H1 (cell line): ENCODE measurements around the gene DDC. TPM values are rescaled to one million over a fixed set of nuclear protein-coding genes. Genes with fewer than 3 reads are reported as not detected.

Experiments used
- CTCF ChIA-PET: fragments of 300-600 bp; sonication (Branson Sonifier 250); formaldehyde crosslinking; loops from one replicate; lab custom pipeline; 2021; ENCODE audit not compliant: partially characterized antibody; lab: Charles Lee
- POLR2A ChIA-PET: fragments of 300-600 bp; sonication (Branson Sonifier 250); formaldehyde crosslinking; loops from one replicate; lab custom pipeline; 2021; ENCODE audit warnings: inconsistent platforms; ENCODE audit not compliant: partially characterized antibody; lab: Charles Lee
- DNase-seq, 2 experiments: peaks; one replicate each; pipeline versions ENCODE4 v3.0.0 to v3.0.0-alpha.2; 2010 to 2022; ENCODE audit warnings: low spot score in 2 of 2, low read depth in 1 of 2, mixed read lengths in 1 of 2
- FAIRE-seq: peaks from 2 replicates; lab custom pipeline; 2011; peaks lifted over from hg19 to GRCh38; lab: Jason Lieb, UNC
- H2AFZ ChIP-seq: 2 replicates; pipeline ENCODE4 v1.8.1; 2012; ENCODE audit warnings: low read length, inconsistent platforms
- H2AK5ac ChIP-seq: 2 replicates; pipeline ENCODE4 v1.6.1; 2013; ENCODE audit warnings: low read depth, low read length
- H2BK120ac ChIP-seq: replicated peaks from 2 replicates; pipeline ENCODE3; 2013; ENCODE audit warnings: low read depth, low read length, inconsistent platforms
- H2BK12ac ChIP-seq: 2 replicates; pipeline ENCODE4 v1.6.1; 2013; ENCODE audit warnings: low read depth, low read length
- H2BK15ac ChIP-seq: 2 replicates; pipeline ENCODE4 v1.6.1; 2013; ENCODE audit warnings: low read length
- H2BK20ac ChIP-seq: 2 replicates; pipeline ENCODE4 v1.6.1; 2013; ENCODE audit warnings: low read length
- H2BK5ac ChIP-seq: 2 replicates; pipeline ENCODE4 v1.6.1; 2013; ENCODE audit warnings: low read depth, low read length
- H3K14ac ChIP-seq: 2 replicates; pipeline ENCODE4 v1.6.1; 2013; ENCODE audit warnings: inconsistent platforms; ENCODE audit not compliant: insufficient read length
- H3K18ac ChIP-seq: 2 replicates; pipeline ENCODE4 v1.6.1; 2013; ENCODE audit warnings: low read length; ENCODE audit errors: extremely low read depth
- H3K23ac ChIP-seq: 2 replicates; pipeline ENCODE4 v1.6.1; 2013; ENCODE audit warnings: inconsistent platforms; ENCODE audit not compliant: insufficient read length
- H3K23me2 ChIP-seq: 2 replicates; pipeline ENCODE4 v1.6.1; 2013; ENCODE audit warnings: low read depth, low read length
- H3K27ac ChIP-seq: 2 replicates; pipeline ENCODE4 v1.6.1; 2011; ENCODE audit warnings: low read depth, low read length, inconsistent platforms
- H3K27me3 ChIP-seq, 4 experiments: replicated peaks in 1 of 4; 1 replicate in 1 of 4; 2 replicates in 3 of 4; pipeline versions ENCODE4 v1.6.1 to v1.8.1; 2011 to 2013; ENCODE audit warnings: low read length in 3 of 4, mild to moderate bottlenecking in 3 of 4, inconsistent platforms in 2 of 4, mixed read lengths in 2 of 4, moderate library complexity in 1 of 4; ENCODE audit not compliant: control insufficient read depth in 3 of 4, insufficient read depth in 3 of 4; ENCODE audit errors: extremely low read depth in 1 of 4
- H3K36me3 ChIP-seq, 4 experiments: 2 replicates each; pipeline versions ENCODE4 v1.6.1 to v1.8.1; 2011 to 2013; ENCODE audit warnings: mild to moderate bottlenecking in 4 of 4, low read length in 3 of 4, moderate library complexity in 2 of 4, control low read depth in 1 of 4, inconsistent platforms in 1 of 4; ENCODE audit not compliant: insufficient read depth in 4 of 4, control insufficient read depth in 2 of 4
- H3K4ac ChIP-seq: replicated peaks from 2 replicates; pipeline ENCODE3; 2013; ENCODE audit warnings: low read length, low read depth, mixed read lengths, inconsistent platforms; ENCODE audit not compliant: insufficient read length
- H3K4me1 ChIP-seq, 4 experiments: replicated peaks in 1 of 4; 1 replicate in 1 of 4; 2 replicates in 3 of 4; pipeline versions ENCODE4 v1.6.1 to v1.8.1; 2011 to 2013; ENCODE audit warnings: low read length in 3 of 4, inconsistent platforms in 2 of 4, mixed read lengths in 1 of 4; ENCODE audit not compliant: insufficient read depth in 4 of 4, control insufficient read depth in 3 of 4
- H3K4me2 ChIP-seq, 2 experiments: 2 replicates each; pipeline versions ENCODE4 v1.6.1 to v1.8.1; 2011 to 2013; ENCODE audit warnings: low read depth in 2 of 2, low read length in 2 of 2, control low read depth in 1 of 2, inconsistent platforms in 1 of 2, mild to moderate bottlenecking in 1 of 2; ENCODE audit not compliant: insufficient read depth in 1 of 2
- H3K4me3 ChIP-seq, 4 experiments: fragments of 200-600, 300-600 bp in 1 of 4; sonication (generic), shearing (Covaris generic), sonication (Bioruptor Twin) in 1 of 4; 2 replicates each; pipeline versions ENCODE4 v1.5.1 to v1.8.1; 2011 to 2016; ENCODE audit warnings: low read length in 4 of 4, low read depth in 3 of 4, control low read depth in 2 of 4, inconsistent platforms in 2 of 4, mild to moderate bottlenecking in 2 of 4, mixed read lengths in 1 of 4, moderate library complexity in 1 of 4; ENCODE audit not compliant: insufficient read depth in 2 of 4; ENCODE audit errors: extremely low read depth in 1 of 4
- H3K56ac ChIP-seq: replicated peaks from 2 replicates; pipeline ENCODE3; 2013; ENCODE audit warnings: low read depth, mild to moderate bottlenecking, mixed read lengths, low read length, inconsistent platforms; ENCODE audit not compliant: insufficient read length
- H3K79me1 ChIP-seq: 2 replicates; pipeline ENCODE4 v1.6.1; 2013; ENCODE audit warnings: low read depth, low read length, control low read depth
- H3K79me2 ChIP-seq, 2 experiments: 2 replicates each; pipeline versions ENCODE4 v1.6.1 to v1.8.1; 2012 to 2013; ENCODE audit warnings: low read length in 2 of 2, mild to moderate bottlenecking in 2 of 2, inconsistent platforms in 1 of 2; ENCODE audit not compliant: insufficient read depth in 2 of 2, control insufficient read depth in 1 of 2
- H3K9ac ChIP-seq, 4 experiments: replicated peaks in 1 of 4; 1 replicate in 1 of 4; 2 replicates in 3 of 4; pipeline versions ENCODE4 v1.6.1 to v1.8.1; 2011 to 2013; ENCODE audit warnings: low read depth in 3 of 4, low read length in 3 of 4, control low read depth in 2 of 4, mild to moderate bottlenecking in 2 of 4, moderate library complexity in 2 of 4, inconsistent platforms in 1 of 4; ENCODE audit errors: extremely low read depth in 1 of 4
- H3K9me3 ChIP-seq, 2 experiments: 2 replicates each; pipeline versions ENCODE4 v1.6.1 to v1.8.1; 2012 to 2013; ENCODE audit warnings: mild to moderate bottlenecking in 2 of 2, moderate library complexity in 2 of 2, control low read depth in 1 of 2, inconsistent platforms in 1 of 2, low read depth in 1 of 2, low read length in 1 of 2, mixed read lengths in 1 of 2; ENCODE audit not compliant: insufficient read depth in 2 of 2
- H4K20me1 ChIP-seq, 2 experiments: replicated peaks in 1 of 2; 2 replicates each; pipeline versions ENCODE3 to v1.8.1; 2011 to 2013; ENCODE audit warnings: inconsistent platforms in 2 of 2, low read length in 2 of 2, mild to moderate bottlenecking in 1 of 2; ENCODE audit not compliant: insufficient read depth in 2 of 2, control insufficient read depth in 1 of 2
- H4K5ac ChIP-seq: 2 replicates; pipeline ENCODE4 v1.6.1; 2013; ENCODE audit warnings: low read length, low read depth, mixed read lengths, inconsistent platforms; ENCODE audit not compliant: insufficient read length
- H4K8ac ChIP-seq: 2 replicates; pipeline ENCODE4 v1.8.0; 2013; ENCODE audit warnings: mild to moderate bottlenecking, moderate library complexity, low read length, inconsistent platforms; ENCODE audit not compliant: insufficient read depth; ENCODE audit errors: extremely low read depth
- H4K91ac ChIP-seq: replicated peaks from 2 replicates; pipeline ENCODE3; 2013; ENCODE audit warnings: low read length, mixed read lengths, inconsistent platforms; ENCODE audit not compliant: insufficient read length
- BRCA1 ChIP-seq: IDR thresholded peaks from 2 replicates; pipeline ENCODE4 v1.6.1; 2012; ENCODE audit warnings: low read depth, low read length, improper control_type of control experiment
- CHD2 ChIP-seq: IDR thresholded peaks from 2 replicates; pipeline ENCODE4 v1.6.1; 2012; ENCODE audit warnings: low read length, improper control_type of control experiment
- CTBP2 ChIP-seq: IDR thresholded peaks from 2 replicates; pipeline ENCODE4 v1.7.0; 2011; ENCODE audit warnings: borderline replicate concordance, mild to moderate bottlenecking, moderate library complexity, mixed read lengths, low read length; ENCODE audit not compliant: insufficient read depth, insufficient read length
- FOSL1 ChIP-seq: IDR thresholded peaks from 2 replicates; pipeline ENCODE4 v1.6.1; 2011; ENCODE audit warnings: mild to moderate bottlenecking, low read depth, low read length, moderate library complexity; ENCODE audit not compliant: insufficient read depth
- HDAC6 ChIP-seq: IDR thresholded peaks from one replicate; pipeline ENCODE4 v1.7.1; 2012; ENCODE audit warnings: low read depth, mild to moderate bottlenecking, inconsistent platforms, low read length, moderate library complexity
- POLR2AphosphoS5 ChIP-seq: IDR thresholded peaks from 2 replicates; pipeline ENCODE4 v1.6.1; 2011; ENCODE audit warnings: low read depth, low read length
- WGBS, 2 experiments: shearing (Covaris generic) in 1 of 2; methylation state at CpG; one replicate each; pipeline versions ENCODE4 v1.1.6 to v1.1.7; 2013 to 2015; ENCODE audit warnings: low lambda C conversion rate in 2 of 2, mixed read lengths in 2 of 2, inconsistent platforms in 1 of 2, low coverage in 1 of 2, missing lambda C conversion rate in 1 of 2; ENCODE audit not compliant: insufficient replicate concordance in 2 of 2, insufficient coverage in 1 of 2, insufficient read length in 1 of 2; ENCODE audit errors: extremely low coverage in 1 of 2, missing lambda C conversion rate in 1 of 2; 5-methylcytosine and 5-hydroxymethylcytosine counted together
- polyA plus RNA-seq, 7 experiments: library from polyadenylated mRNA; depleted of rRNA in 3 of 7; stranded (reverse) in 5 of 7; unstranded in 2 of 7; fragments of >200 nt in 5 of 7; fragments of 200-250 nt in 2 of 7; gene quantifications; 1 replicate in 5 of 7; 2 replicates in 1 of 7; 4 replicates in 1 of 7; pipeline versions ENCODE4 v1.2.1 to v1.2.3, GENCODE V29; 2011 to 2013; ENCODE audit warnings: missing spikeins in 2 of 7, mixed read lengths in 2 of 7
- total RNA-seq: library from RNA; stranded (reverse); fragmentation: NEBNext Ultra II Directional; extraction: Animal tissue kit (Norgen Biotek cat#: 25700); gene quantifications from 2 replicates; pipeline ENCODE4 v1.2.1, GENCODE V29; 2021

DDC gene
- total and polyA plus RNA-seq, 2 of the 8 experiments (the other 6 are each of a cell fraction or from before 2014, with no cell fraction given) = 0.05 TPM; not detected in 1

- H3K79me1 ChIP-seq = no peaks in the 10 kb centered on the region
- H2BK12ac ChIP-seq = no peak overlapping the region
- H3K23me2 ChIP-seq = no peaks in the 10 kb centered on the region
- H3K36me3 ChIP-seq = no peaks in the 10 kb centered on the region
- H3K23ac ChIP-seq = no peak overlapping the region
- H2BK15ac ChIP-seq = no peak overlapping the region
- no peak overlapping the region for H2BK5ac ChIP-seq
- no peak overlapping the region for H2AK5ac ChIP-seq
- H3K56ac ChIP-seq = no peak overlapping the region
- no peak overlapping the region for H3K14ac ChIP-seq
- TF ChIP-seq FOSL1 = no peak
- no peak for TF ChIP-seq POLR2AphosphoS5
- TF ChIP-seq HDAC6 = no peak
- no peak for TF ChIP-seq CHD2
- TF ChIP-seq BRCA1 = no peak
- no peak for TF ChIP-seq CTBP2
- no peak overlapping the region for H3K9ac ChIP-seq
- no peaks in the 10 kb centered on the region for H3K4me1 ChIP-seq
- no peak overlapping the region for H3K4ac ChIP-seq
- no peak overlapping the region for H2AFZ ChIP-seq
- no peak overlapping the region for H4K91ac ChIP-seq
- H4K8ac ChIP-seq = no peak overlapping the region
- H3K4me2 ChIP-seq = no peak overlapping the region
- H3K79me2 ChIP-seq = no peaks in the 10 kb centered on the region
- no peak overlapping the region for H4K5ac ChIP-seq
- H3K9me3 ChIP-seq = peaks cover 0 to 6% of the 10 kb centered on the region in 2 experiments; a peak in 2 of 4 replicates
- 87% methylated on average over 3 of the region's 3 CpGs; no CpG with 5 or more reads in 1 of the 2 experiments for WGBS, 2 experiments
- DNase-seq (no peak), FAIRE-seq (no peak)
- no peak overlapping the region for H2BK120ac ChIP-seq
- H3K18ac ChIP-seq = no peak overlapping the region
- no peak overlapping the region for H2BK20ac ChIP-seq
- no peaks in the 10 kb centered on the region for H4K20me1 ChIP-seq
- 0 out of 7 replicates have a peak, but pooled peaks cover 0 to under 1% (median 0%) of the 10 kb centered on the region in 4 experiments for H3K27me3 ChIP-seq
- H3K27ac ChIP-seq = no peak overlapping the region
- no peak overlapping the region for H3K4me3 ChIP-seq
- ChIA-PET CTCF (no interaction called here), POLR2A (no interaction called here)
Observed at GRCh38 chr7:50456371-50457123, 108.7 kb downstream of the DDC start.
